ENCODE measurements around the gene TMEM169.

TMEM169 gene

GRCh38 chr2:216108310-216108966, 26.7 kb downstream of the TMEM169 start:
- DNase-seq, result no peak

- DNase-seq, result peak; percentile 69
These were observed 27.5 kb downstream of the TMEM169 start, which contains the start of gene XRCC5 for GRCh38 chr2:216108967-216109921. XRCC5 (plus strand) TSS chr2:216109348; CDS start chr2:216109437, 89 bp downstream.

GRCh38 chr2:216109962-216110614, 28.4 kb downstream of the TMEM169 start:
- DNase-seq, result no peak

- no peak for DNase-seq
These were observed 28.9 kb downstream of the TMEM169 start for GRCh38 chr2:216110620-216111019.

GRCh38 chr2:216111122-216111521, 29.4 kb downstream of the TMEM169 start:
- DNase-seq, result no peak

- no peak for DNase-seq
These were observed 31.2 kb downstream of the TMEM169 start for GRCh38 chr2:216112926-216113325.

GRCh38 chr2:216113572-216113971, 31.9 kb downstream of the TMEM169 start:
- no peak for DNase-seq

- no peak for DNase-seq
These were observed 32.6 kb downstream of the TMEM169 start for GRCh38 chr2:216114382-216114713.

- no peak for DNase-seq
These were observed 33.2 kb downstream of the TMEM169 start for GRCh38 chr2:216114714-216115531.

GRCh38 chr2:216116418-216116817, 34.7 kb downstream of the TMEM169 start:
- DNase-seq, result no peak

- no peak for DNase-seq
These were observed 36.0 kb downstream of the TMEM169 start for GRCh38 chr2:216117561-216118340.

- no peak for DNase-seq
These were observed 36.8 kb downstream of the TMEM169 start for GRCh38 chr2:216118474-216118873.

GRCh38 chr2:216119146-216119545, 37.4 kb downstream of the TMEM169 start:
- no peak for DNase-seq

- DNase-seq, result no peak
These were observed 38.3 kb downstream of the TMEM169 start for GRCh38 chr2:216119986-216120385.

GRCh38 chr2:216121255-216121654, 39.5 kb downstream of the TMEM169 start:
- no peak for DNase-seq

- DNase-seq, result no peak
These were observed 45.2 kb downstream of the TMEM169 start for GRCh38 chr2:216126943-216127342.

- DNase-seq, result no peak
These were observed 48.7 kb downstream of the TMEM169 start for GRCh38 chr2:216130346-216130971.

- DNase-seq, result no peak
These were observed 49.6 kb downstream of the TMEM169 start for GRCh38 chr2:216131175-216131926.

GRCh38 chr2:216132585-216132984, 50.9 kb downstream of the TMEM169 start:
- DNase-seq, result no peak

GRCh38 chr2:216133397-216133796, 51.7 kb downstream of the TMEM169 start:
- no peak for DNase-seq

All from cortex of kidney (tissue), 1 donor.